Frontal cortex (tissue), 1 donor: Measurements from ENCODE around the gene IQCF6. TPM values are rescaled to one million over a fixed set of nuclear protein-coding genes. Genes with fewer than 3 reads are reported as not detected.

ENCODE experiments used
- total RNA-seq: library from RNA; depleted of rRNA; stranded (reverse); fragments of >200 nt; gene quantifications from one replicate; pipeline ENCODE4 v1.2.3, GENCODE V29; 2014

Gene IQCF6
- total RNA-seq, 1 donor from 2014 or later: not detected

Other genes with a start within 250 kb of the IQCF6 start
- 23.2 TPM for gene RAD54L2, start 240.5 kb downstream of the IQCF6 start, total RNA-seq
- 17.9 TPM for gene TEX264, start 108.0 kb downstream of the IQCF6 start, total RNA-seq
- gene GRM2, start 72.2 kb downstream of the IQCF6 start, total RNA-seq: 6.5 TPM
- not detected for gene IQCF2, start 82.4 kb upstream of the IQCF6 start, total RNA-seq
- not detected for gene IQCF5, start 96.4 kb upstream of the IQCF6 start, total RNA-seq
- not detected for gene IQCF1, start 124.1 kb upstream of the IQCF6 start, total RNA-seq
- 20.8 TPM for gene RRP9, start 162.7 kb upstream of the IQCF6 start, total RNA-seq
- 3.3 TPM for gene PARP3, start 163.1 kb upstream of the IQCF6 start, total RNA-seq
- gene GPR62, start 176.1 kb upstream of the IQCF6 start, total RNA-seq: 0.41 TPM
- 45.7 TPM for gene PCBP4, start 188.2 kb upstream of the IQCF6 start, total RNA-seq
- 1.6 TPM for gene ABHD14B, start 194.8 kb upstream of the IQCF6 start, total RNA-seq
- 22.8 TPM for gene ABHD14A, start 195.8 kb upstream of the IQCF6 start, total RNA-seq
- 3.3 TPM for gene ACY1, start 204.3 kb upstream of the IQCF6 start, total RNA-seq
- gene RPL29, start 216.7 kb upstream of the IQCF6 start, total RNA-seq: 852 TPM